GM21529 (cell line): ENCODE data around the gene HMCES.
"Not testable (repeated sequence)": the region's sequence is repeated elsewhere in the genome, so short reads cannot be mapped to it uniquely, and the experiment has no call there.

Experiments used
- ATAC-seq: cut with Tn5 transposase; IDR thresholded peaks from one replicate; pipeline ENCODE4 v1.9.1; 2021; ENCODE audit not compliant: unreplicated experiment

Gene HMCES

DNA sequence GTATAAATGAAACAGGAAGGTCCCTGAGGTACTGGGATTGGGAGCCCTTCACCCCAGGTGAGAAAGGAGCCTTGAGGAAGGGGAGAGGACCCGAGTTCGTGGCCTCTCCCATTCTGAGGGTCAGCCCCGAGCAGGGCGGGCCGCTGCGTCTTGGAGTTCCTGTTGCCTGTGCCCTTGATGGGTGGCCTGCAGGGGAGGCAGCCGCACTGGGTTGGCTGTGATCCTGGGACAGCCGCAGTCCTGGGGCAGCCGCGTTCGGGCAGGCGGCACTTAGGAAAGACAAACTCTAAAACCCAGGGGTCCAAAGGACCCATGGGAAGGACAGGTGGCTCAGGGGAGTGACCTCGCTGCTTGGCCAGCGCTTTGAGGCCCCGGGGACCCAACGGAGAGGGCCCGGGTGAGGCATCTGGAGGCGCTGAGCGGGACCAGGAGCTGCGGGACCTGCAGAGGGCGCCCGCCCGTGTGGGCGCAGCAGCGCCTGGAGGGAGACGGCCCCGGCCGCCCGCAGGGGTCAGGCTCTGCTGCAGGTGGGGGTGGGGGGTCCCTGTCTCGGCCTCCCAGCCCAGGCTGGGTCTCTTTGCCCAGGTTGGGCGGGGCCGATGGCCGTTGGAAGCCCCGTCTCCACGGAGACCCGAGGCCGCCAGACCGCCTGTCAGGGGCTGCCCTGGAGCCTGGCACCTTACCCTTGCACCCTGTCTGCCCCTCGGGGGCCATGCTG, 65.1 kb downstream of the HMCES start:
- ATAC-seq = no peak

DNA sequence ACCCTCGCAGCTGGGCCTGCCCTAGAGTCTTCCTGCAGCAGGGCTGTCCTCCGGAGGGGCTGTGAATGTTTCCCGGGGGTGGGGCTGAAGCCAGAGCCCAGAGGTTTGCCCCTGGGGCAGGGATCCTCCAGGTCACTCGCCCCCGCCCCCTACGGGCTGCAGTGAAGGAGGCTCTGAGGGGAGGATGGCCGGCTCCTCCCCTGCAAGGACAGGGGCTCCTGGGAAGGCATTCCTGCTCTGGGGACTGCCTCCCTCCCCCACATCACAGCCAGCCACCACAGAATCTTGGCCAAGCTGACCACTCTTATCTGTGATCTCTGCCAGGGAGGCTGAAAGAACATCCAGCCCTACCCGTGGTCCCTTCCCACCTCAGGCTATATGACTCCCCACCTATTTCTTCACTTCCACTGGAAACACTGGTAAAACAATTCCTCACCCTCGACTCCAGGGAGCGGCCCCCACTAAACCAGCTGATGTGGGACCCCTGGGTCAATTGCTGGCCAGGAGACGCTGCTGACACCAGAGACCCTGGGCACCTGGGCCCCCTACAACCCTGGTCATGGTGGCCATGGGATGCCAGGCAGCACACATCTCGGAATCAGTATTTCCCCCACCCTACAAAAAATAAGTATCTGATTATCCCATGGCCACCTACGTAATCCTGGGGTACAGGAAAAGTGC, 66.0 kb downstream of the HMCES start:
- no peak for ATAC-seq

DNA sequence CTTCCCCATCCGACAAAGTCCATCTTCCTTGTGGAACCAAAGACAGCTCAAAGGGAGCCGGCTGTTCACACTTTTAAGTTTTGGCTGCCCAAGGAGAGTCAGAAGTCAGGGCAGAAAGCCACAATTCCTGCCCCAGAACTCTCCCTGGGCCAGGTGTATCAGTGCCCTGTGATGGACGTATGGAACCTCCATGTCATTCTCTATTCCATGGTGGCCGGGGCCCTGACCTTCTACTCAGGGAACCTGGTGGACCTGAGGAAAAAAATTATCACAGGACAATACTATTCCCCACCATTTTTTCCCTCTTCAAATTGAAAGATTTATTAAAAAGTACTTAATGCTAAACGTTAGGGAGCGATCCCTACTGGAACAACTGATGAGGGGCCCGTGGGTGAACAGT, 66.6 kb downstream of the HMCES start:
- no peak for ATAC-seq

DNA sequence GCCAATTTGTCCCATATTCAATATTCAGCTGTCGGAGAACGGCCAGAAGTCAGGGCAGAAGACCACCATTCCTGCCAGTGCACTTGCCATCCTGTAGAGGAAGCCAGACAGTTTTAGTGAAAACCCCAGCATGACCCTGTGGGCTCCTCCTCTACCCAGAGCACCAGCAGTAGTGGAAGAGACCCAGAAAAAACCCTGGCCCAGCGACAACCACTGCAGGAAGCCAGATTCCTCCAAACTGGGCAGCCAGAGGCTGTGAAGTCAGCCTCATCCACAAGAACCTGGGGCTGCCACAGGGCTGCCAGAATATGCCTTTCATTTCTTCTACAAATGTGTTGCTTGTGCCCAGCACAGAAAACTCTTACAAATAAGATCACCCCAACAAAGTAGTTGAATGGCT, 67.3 kb downstream of the HMCES start:
- no peak for ATAC-seq

DNA sequence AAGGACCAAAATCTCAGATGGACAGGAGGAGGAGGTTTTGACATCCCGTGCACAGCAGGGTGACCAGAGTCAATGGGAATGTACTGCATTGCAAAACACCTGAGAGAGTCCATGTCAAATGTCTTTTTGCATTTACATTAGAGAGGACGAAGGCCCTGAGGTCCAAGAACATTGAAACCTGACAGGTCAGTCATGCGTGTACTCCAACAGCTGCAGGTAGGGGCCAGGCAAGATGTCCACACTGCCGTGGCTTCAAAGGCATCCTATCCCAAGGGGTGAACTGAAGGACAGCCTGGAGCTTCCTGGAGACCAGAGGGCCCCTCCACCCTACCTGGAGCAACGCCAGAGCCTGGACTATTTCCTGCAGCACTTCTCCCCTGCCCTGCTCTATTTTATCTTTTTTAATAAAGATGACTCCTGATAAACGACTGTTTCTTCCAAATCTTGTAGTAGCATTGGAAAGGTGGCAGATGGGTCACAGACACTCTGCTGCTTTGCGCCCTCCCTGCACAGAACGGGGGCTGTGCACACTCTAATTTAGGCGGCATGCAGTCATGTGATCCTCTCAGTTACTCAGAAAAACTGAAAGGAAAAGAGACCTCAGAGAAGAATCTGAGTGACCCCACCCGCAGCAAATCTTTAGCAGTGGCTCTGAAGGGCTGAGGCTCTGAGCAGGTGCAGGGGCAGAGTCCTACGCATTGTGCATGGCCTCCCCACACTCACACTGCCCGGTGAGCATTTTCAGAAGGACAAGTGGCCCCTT, 68.2 kb downstream of the HMCES start:
- ATAC-seq = no peak

DNA sequence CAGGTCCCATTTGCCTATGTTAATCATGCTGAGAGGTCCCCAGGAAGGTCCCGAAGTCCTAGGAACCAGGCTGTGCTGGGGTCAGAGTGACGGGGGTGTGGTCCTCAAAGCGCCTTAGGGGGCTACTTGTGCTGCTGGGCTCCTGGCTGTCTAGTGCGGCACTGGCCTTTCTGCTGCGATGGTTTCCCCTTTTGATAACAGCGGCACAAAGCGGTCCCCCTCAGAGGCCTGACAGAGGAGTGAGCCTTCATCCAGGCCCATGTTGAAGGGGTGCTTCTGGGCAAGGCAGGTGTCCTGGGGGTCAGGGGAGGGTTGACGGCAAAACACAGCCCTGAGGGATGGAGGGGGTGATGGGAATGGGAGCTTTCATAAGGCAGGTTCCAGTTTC, 68.8 kb downstream of the HMCES start:
- ATAC-seq = no peak

DNA sequence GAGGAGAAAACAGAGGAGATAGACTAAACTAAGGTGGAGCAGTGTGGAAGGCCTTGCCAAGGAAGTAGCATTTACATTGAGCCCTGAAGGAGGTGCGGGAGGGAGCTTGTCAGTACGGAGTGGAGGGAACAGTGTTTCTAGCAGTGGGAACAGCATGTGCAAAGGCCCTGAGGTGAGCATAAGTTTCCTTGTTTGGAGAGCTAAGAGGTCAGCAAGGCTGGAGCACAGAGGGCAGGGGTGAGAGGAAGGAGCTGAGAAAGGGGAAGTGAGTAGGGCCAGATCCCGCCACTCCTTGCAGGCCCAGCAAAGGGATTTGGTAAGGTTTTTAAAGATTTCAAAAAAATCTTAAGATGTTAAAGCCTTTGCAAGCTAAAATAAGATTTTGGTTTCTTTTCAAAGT, 70.1 kb downstream of the HMCES start:
- ATAC-seq = no peak

DNA sequence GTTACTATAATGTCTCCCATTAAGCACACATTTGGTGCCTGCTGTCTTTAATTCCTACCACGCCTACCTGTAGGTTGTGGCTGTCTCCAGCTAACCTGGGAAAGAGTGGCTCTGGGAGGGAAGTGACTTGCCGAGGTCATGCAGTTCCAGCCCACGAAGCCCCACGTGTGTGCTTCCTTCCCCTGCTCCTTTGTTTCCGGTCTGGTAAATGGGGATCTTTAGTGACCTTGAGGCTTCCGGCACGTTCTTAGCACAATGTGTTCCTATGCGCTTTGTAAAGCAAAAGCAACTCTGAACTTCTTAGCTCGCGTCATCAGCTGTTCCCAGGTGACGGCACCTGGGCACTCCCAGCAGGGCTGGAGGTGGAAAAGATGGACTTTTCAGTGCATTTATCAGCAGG, 70.5 kb downstream of the HMCES start:
- not testable (repeated sequence) for ATAC-seq

DNA sequence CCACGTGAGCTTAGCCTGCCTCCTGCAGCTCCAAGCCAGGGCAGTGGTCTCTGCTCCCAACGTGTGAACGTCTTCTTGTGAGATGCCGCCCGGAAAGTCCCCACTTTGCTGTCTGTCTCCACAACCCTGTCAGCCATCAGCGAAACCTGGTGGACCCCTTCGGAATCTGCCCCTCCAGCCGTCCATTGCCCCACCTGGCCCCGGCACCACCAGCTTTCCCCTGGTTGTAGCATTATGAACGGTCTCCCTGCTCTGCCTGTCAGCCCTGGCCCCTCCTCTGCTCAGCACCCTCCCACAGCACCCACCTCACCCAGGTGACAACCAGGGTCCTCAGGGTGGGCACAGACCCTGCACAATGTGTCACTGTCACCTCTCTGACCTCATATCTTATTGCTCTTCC, 71.1 kb downstream of the HMCES start:
- no peak for ATAC-seq

DNA sequence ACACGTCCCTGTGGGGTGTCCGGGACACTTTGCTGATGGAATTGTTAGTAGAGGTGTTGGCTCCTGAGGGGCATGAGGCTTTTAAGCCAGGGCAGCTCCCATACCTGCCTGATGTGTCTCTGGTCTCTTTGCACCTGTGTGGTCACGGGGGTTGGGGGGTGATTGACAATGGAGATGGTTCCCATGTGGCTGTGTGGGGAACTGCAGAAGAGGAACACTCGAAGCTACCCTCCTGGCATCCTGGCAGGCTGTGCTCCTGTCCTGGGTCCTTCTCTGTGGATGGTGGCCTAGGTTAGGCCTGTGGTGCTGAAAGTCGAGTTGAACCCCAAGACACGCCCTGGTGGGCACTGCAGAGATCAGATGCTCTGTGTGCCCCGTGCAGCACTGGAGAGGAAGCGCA, 73.4 kb downstream of the HMCES start:
- ATAC-seq = no peak

DNA sequence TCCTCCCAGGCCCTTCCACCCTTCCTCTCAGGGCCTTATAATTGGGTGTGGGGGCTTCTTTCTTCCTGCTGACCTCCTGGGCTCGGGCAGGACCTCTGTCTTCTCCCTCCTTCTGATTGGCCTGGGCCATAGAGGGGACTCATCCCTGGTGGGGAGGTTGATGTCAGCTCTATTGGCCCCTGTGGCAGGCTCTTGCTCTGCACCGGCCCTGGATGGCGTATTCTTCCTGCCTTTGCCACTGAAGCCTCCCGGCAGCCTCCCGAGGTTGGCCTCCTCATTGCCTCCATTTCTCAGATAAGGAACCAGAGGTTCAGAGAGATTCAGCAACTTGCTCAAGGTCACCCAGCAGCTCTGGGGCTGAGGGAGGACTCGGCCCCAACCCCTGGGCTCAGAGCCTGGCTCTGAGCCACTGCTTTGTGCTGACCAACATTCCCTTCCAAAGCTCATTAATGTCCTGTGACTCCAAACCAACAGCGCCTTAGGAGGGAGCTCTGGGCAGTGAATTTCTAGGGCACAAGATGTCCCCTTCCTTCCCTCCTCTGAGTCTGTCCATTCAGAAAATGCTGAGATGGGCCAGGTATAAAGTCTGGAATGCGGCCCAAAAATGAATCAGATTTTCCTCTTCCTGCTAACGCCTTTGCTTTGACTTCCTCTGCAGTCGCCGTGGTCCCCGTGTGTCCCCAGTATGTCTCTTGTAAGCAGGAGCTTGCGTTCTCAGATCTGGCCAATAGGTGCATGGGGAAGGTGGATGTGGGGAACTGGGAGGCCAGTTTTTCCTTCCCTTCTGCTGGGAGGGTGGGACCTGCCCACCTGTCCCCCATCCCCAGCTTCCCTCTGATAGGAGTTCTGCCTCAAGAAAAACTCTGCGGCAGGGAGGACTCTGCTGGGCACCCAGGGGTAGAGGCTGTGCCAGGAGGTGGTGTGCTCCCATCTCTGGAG, 74.2 kb downstream of the HMCES start:
- no peak for ATAC-seq

DNA sequence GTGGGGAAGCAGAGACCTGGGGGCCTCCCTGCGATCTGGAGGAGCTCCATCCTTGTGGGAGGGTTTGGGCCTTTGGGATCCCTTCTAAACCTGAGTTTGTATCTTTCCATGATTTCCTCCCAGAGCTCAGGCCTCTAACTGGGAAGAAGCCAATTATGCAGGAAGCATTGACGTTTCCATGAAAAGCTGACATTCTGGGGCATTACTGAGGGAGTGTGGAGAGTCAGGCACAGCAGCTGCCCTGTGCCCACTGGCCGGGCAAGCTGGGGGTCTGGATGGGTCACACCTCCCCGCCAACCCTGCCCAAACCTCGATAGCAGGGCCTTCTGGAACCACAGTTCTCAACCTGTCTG, 74.9 kb downstream of the HMCES start:
- no peak for ATAC-seq
